OCI-LY1 (cell line): ENCODE data around the gene FAM222B.

Experiments
- H2AFZ ChIP-seq: fragments of 200-600 bp; sonication (generic), shearing (Covaris generic); 2 replicates; pipeline ENCODE4 v1.6.0; 2014; ENCODE audit warnings: antibody characterized with exemption, mild to moderate bottlenecking, low read length
- H3F3A ChIP-seq: fragments of 200-600 bp; sonication (generic), shearing (Covaris generic); 2 replicates; pipeline ENCODE4 v1.6.0; 2014; ENCODE audit warnings: mild to moderate bottlenecking, antibody characterized with exemption, low read length, moderate library complexity; ENCODE audit not compliant: insufficient read depth
- H3K27ac ChIP-seq: fragments of 200-600 bp; sonication (generic); 2 replicates; pipeline ENCODE4 v1.5.1; 2014; ENCODE audit warnings: low read length, mixed run types, mild to moderate bottlenecking, low read depth; ENCODE audit not compliant: poor library complexity, severe bottlenecking
- H3K27me3 ChIP-seq: fragments of 200-600 bp; sonication (generic); 2 replicates; pipeline ENCODE4 v1.6.0; 2014; ENCODE audit warnings: antibody characterized with exemption, mild to moderate bottlenecking, low read length, moderate library complexity; ENCODE audit not compliant: insufficient read depth
- H3K36me3 ChIP-seq: fragments of 200-600 bp; sonication (generic); 2 replicates; pipeline ENCODE4 v1.6.1; 2014; ENCODE audit warnings: mild to moderate bottlenecking, antibody characterized with exemption, low read length, moderate library complexity, mixed read lengths; ENCODE audit not compliant: insufficient read depth
- H3K4me1 ChIP-seq: fragments of 200-600 bp; sonication (generic); 2 replicates; pipeline ENCODE4 v1.5.1; 2014; ENCODE audit warnings: mild to moderate bottlenecking, low read length, moderate library complexity; ENCODE audit not compliant: insufficient read depth, severe bottlenecking
- H3K4me2 ChIP-seq: fragments of 200-600 bp; sonication (generic), shearing (Covaris generic); 2 replicates; pipeline ENCODE4 v1.6.1; 2014; ENCODE audit warnings: low read length
- H3K4me3 ChIP-seq: fragments of 200-600 bp; sonication (generic); 2 replicates; pipeline ENCODE4 v1.5.1; 2014; ENCODE audit warnings: low read length, low read depth, mild to moderate bottlenecking, mixed read lengths; ENCODE audit not compliant: poor library complexity, severe bottlenecking
- H3K79me2 ChIP-seq: fragments of 200-600 bp; shearing (Covaris generic); 2 replicates; pipeline ENCODE4 v1.6.1; 2016; ENCODE audit warnings: mixed run types, low read length, mixed read lengths; ENCODE audit not compliant: insufficient read depth
- H3K9ac ChIP-seq: fragments of 200-600 bp; sonication (generic), shearing (Covaris generic); 2 replicates; pipeline ENCODE4 v1.6.1; 2014; ENCODE audit warnings: mild to moderate bottlenecking, low read length, mixed read lengths
- H3K9me2 ChIP-seq: fragments of 200-600 bp; sonication (generic), shearing (Covaris generic); 2 replicates; pipeline ENCODE4 v1.6.1; 2014; ENCODE audit warnings: low read depth, mild to moderate bottlenecking, low read length, mixed read lengths
- H3K9me3 ChIP-seq: fragments of 200-600 bp; shearing (Covaris generic); 2 replicates; pipeline ENCODE4 v1.6.1; 2014; ENCODE audit warnings: low read length, mixed read lengths
- H4K20me1 ChIP-seq: fragments of 200-600 bp; sonication (generic), shearing (Covaris generic); 2 replicates; pipeline ENCODE4 v1.6.0; 2016; ENCODE audit warnings: mild to moderate bottlenecking, low read length; ENCODE audit not compliant: insufficient read depth
- CTCF ChIP-seq: fragments of 200-600 bp; sonication (generic), shearing (Covaris generic); IDR thresholded peaks from 2 replicates; pipeline ENCODE4 v1.5.1; 2017; ENCODE audit warnings: mild to moderate bottlenecking, antibody characterized with exemption, low read length, moderate library complexity, mixed read lengths
- EZH2 ChIP-seq: fragments of 200-600 bp; sonication (generic), shearing (Covaris generic); IDR thresholded peaks from 2 replicates; pipeline ENCODE4 v1.8.0; 2017; ENCODE audit warnings: borderline replicate concordance, mixed run types, mild to moderate bottlenecking, antibody characterized with exemption, low read length, moderate library complexity, mixed read lengths

The FAM222B gene

GRCh38 chr17:28750178-28751047 lies 92.2 kb downstream of the FAM222B start:
- Histone ChIP-seq H3K9me2 (no peaks in the 10 kb centered on the region), H3K4me3 (no peak overlapping the region), H3K27me3 (no peaks in the 10 kb centered on the region), H3K4me2 (peak overlapping the region; percentile 13; the same call in 1 of the 2 replicates), H4K20me1 (no peaks in the 10 kb centered on the region), H3K36me3 (peaks cover 69% of the 10 kb centered on the region), H3K9me3 (no peaks in the 10 kb centered on the region), H3K79me2 (no peaks in the 10 kb centered on the region; the same call in none of the 2 replicates), H3K27ac (peak overlapping the region; percentile 85), H3K4me1 (peaks cover 61% of the 10 kb centered on the region), H3F3A (no peaks in the 10 kb centered on the region), H3K9ac (peak overlapping the region; percentile 24; the same call in 1 of the 2 replicates), H2AFZ (no peak overlapping the region)
- peak; percentile 99 for TF ChIP-seq CTCF
- TF ChIP-seq EZH2 = no peak

GRCh38 chr17:28749516-28750177 lies 92.9 kb downstream of the FAM222B start:
- no peak overlapping the region; the same call in 1 of the 2 replicates for H3K9ac ChIP-seq
- H3F3A ChIP-seq = no peaks in the 10 kb centered on the region
- H3K36me3 ChIP-seq = peaks cover 73% of the 10 kb centered on the region
- H3K4me1 ChIP-seq = peaks cover 64% of the 10 kb centered on the region
- H3K9me2 ChIP-seq = no peaks in the 10 kb centered on the region
- H3K79me2 ChIP-seq = peaks cover 4% of the 10 kb centered on the region
- H3K27me3 ChIP-seq = no peaks in the 10 kb centered on the region
- H3K4me3 ChIP-seq = no peak overlapping the region
- no peak overlapping the region for H2AFZ ChIP-seq
- H3K4me2 ChIP-seq = peak overlapping the region; percentile 11; the same call in 1 of the 2 replicates
- H3K27ac ChIP-seq = peak overlapping the region; percentile 85
- H3K9me3 ChIP-seq = no peaks in the 10 kb centered on the region
- no peak for TF ChIP-seq CTCF
- TF ChIP-seq EZH2 = no peak
- H4K20me1 ChIP-seq = no peaks in the 10 kb centered on the region

- peak overlapping the region; percentile 85 for H3K27ac ChIP-seq
- H3K27me3 ChIP-seq = no peaks in the 10 kb centered on the region
- H3K79me2 ChIP-seq = peaks cover 9% of the 10 kb centered on the region
- peak overlapping the region; percentile 11; the same call in 1 of the 2 replicates for H3K4me2 ChIP-seq
- no peaks in the 10 kb centered on the region for H4K20me1 ChIP-seq
- peaks cover 76% of the 10 kb centered on the region for H3K36me3 ChIP-seq
- H3K9me3 ChIP-seq = no peaks in the 10 kb centered on the region
- peaks cover 64% of the 10 kb centered on the region for H3K4me1 ChIP-seq
- H3F3A ChIP-seq = no peaks in the 10 kb centered on the region
- TF ChIP-seq EZH2 (no peak), CTCF (no peak)
- H3K4me3 ChIP-seq = no peak overlapping the region
- H2AFZ ChIP-seq = no peak overlapping the region
- no peak overlapping the region; the same call in 1 of the 2 replicates for H3K9ac ChIP-seq
- H3K9me2 ChIP-seq = no peaks in the 10 kb centered on the region
Measured at GRCh38 chr17:28748852-28749515, 93.6 kb downstream of the FAM222B start.
